Measurements from ENCODE around the gene PHF8.
A peak's percentile ranks its signal among the peaks of the same experiment; 100 is the strongest.

Gene PHF8

DNA sequence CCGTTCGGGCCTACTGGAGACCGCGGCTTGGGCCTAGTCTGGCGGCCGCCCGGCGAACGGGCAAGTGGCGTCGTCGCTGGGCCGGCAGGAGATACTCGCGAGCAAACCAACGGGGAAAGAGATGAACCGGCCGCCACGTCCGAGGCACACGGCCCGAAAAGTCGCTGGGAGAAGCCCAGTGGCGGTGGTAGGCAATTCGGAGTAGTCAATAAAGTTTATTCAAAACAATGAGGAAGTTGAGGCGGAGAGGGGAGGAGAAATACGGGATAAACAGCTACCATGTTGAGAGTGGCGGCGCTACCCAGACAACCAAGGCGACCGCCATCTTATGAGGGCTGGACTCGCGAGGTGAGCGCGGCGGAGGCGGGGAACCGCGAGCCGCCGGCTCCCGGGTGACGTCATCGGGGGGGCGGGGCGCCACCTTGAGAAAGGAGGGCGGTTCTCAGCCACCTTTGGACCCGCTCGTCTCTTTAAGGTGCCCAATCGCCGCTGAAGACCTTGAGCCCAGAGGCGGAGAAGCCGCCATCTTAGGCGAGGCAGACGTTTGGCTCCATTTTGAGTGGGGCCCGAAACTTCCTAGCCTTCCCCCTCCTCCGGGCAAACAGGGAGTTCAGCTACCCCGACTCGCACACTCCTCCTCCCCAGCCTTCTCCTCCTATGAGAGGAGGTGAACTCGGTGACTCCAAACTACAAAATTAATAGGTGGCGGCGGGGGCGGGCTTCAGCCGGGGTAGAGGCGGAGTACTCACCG, at the start of gene PHF8:
Gene PHF8, minus strand, starts transcription at position 348 of the 751 bp plus-strand sequence. CDS start 1,745 bp downstream, outside the sequence.
- peak; percentile 85 for FAIRE-seq

- FAIRE-seq: no peak
Observed at GRCh38 chrX:54093571-54093970, 49.3 kb upstream of the PHF8 start.

- FAIRE-seq: no peak
Observed at GRCh38 chrX:54093159-54093558, 48.9 kb upstream of the PHF8 start.

GRCh38 chrX:54090880-54091279, 46.6 kb upstream of the PHF8 start:
- no peak for FAIRE-seq

DNA sequence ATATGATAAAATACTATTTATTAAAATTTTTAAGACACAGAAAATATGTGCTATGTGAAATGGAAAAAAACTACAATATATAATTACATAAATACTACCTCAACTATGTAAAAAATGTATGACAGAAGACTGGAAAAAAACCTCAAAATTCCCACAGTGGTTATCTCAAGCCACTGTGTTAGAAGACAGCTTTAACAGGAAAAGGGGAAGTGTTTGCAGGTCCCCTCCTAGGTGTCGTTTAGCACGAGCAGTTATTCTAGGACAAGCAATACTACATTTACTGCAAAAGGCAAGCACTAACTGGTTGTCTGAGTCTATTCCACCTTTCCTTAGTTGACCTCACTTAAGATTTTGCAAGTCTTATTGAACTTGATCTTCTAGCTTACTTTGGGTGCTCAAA, 44.9 kb upstream of the PHF8 start:
- FAIRE-seq: no peak

DNA sequence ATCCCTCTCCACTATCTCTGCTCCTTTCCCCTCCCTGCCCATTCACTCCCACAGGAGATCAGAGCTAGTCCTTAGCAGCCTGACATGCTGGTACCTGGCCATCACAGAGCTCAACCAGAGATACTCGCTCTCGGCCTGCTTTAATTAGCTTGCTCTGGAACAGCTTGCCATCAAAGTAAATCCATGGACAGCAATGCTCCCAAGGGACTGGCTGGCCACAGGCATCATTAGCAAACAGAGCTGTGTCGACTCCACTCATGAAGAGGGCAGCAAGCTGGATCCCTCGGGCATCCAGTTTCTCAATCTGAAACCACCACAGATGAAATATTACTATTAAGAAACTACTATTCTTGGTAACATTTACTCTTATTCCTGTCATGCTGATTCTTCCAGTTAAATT, 43.4 kb upstream of the PHF8 start:
- FAIRE-seq: no peak

DNA sequence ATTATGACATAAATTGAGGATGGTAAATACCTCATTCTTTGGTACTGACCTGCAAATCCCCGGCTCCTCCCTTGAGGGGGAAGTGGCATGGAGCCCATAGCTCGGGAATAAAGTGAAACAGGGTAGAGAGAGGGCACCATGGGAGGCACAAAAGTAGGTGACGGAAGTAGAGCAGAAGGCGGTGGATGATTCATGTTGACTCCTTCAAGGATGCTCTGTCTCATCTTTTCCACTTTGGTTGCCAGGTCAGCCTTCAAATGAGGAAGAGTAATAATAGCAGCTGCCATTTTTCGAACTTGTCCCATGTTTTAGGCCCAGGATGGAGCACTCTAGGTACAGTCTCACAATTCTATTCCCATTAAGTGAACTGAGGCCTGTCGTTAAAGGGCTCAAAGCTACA, 41.4 kb upstream of the PHF8 start:
- no peak for FAIRE-seq

DNA sequence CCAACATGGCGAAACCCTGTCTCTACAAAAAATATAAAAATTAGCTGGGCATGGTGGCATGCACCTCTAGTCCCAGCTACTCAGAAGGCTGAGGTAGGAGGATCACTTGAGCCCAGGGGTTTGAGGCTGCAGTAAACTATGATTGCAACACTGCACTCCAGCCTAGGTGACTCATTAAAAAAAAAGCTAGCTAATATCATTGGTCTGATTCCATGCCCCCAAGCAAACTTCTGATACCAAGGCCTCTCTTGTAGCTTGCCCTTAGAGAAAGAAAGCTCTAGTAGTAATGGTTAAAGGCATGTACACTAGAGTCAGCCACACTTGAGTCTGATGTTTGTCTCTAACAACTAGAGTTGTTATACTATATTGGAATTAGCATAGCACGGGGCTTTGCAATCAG, 32.6 kb upstream of the PHF8 start:
- no peak for FAIRE-seq

DNA sequence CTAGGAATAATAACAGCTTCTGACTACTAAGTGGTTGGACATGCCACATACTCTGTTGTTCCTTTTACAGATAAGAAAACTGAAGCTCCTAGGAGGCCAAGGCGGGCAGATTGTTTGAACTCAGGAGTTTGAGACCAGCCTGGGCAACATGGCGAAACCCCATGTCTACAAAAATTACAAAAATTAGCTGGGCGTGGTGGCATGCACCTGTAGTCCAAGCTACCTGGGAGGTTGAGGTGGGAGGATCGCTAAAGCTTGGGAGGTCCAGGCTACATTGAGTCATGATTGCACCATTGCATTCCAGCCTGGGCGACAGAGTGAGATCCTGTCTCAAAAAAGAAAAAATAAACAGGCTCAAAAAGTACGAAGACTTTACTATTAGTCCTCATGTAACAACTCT, 30.6 kb upstream of the PHF8 start:
- FAIRE-seq: no peak

- no peak for FAIRE-seq
Observed at GRCh38 chrX:54067766-54068165, 23.5 kb upstream of the PHF8 start.

DNA sequence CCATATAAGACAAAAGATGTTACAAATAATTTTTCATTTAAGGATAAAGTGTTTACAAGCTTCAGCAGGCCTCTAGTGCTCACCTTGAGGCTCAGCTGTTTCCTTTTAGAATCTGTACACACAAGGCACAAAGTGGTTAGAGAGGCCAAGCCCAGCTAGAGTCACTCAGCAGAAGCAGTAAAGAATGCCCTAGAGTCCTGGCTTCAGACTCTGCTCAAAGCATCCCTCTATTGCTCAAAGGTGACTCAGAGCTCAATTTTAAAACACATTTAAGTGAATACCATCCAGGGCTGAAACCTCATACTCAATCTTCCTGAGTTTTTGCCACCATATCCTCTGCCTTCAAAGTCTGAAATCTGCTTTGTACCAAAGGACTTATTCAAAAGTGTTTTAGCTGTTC, 22.6 kb upstream of the PHF8 start:
- FAIRE-seq: no peak

- FAIRE-seq: no peak
Observed at GRCh38 chrX:54064564-54064963, 20.3 kb upstream of the PHF8 start.

GRCh38 chrX:54063361-54063760, 19.1 kb upstream of the PHF8 start:
- FAIRE-seq: no peak

GRCh38 chrX:54049801-54050200, 5.5 kb upstream of the PHF8 start:
- no peak for FAIRE-seq

GRCh38 chrX:54048412-54048811, 4.1 kb upstream of the PHF8 start:
- no peak for FAIRE-seq

- FAIRE-seq: no peak
Observed at GRCh38 chrX:54045563-54046228, 1.4 kb upstream of the PHF8 start.

- no peak for FAIRE-seq
Observed at GRCh38 chrX:54044877-54045338, 635 bp upstream of the PHF8 start.

DNA sequence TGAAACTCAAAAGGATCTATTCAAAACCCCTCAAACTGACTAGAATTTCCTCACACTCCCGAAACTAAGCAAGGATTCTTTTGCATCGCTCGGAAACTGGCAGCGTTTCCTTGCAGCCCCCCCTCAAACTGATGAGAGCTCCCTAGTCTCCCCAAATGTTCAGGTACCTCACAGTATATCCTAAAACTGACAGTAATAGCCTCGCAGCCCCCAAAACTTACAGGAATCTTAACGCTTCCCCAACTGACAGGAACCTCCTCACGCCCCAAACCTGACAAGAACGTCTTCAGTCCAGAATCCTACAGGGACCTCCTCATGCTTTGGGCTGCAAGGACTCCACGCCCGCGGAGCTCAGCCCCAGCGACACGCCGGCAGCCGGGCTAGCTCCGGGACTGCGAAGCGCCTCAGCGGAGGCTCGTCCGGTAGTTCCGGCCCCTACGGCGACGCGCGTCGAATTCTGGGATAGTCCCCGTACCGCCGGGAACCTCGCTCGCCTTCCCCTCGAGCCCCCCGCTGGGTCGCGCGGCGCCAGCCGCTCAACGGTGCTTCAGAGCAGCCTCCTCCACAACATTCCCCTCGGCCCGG, 640 bp downstream of the PHF8 start:
- FAIRE-seq: no peak

GRCh38 chrX:54043056-54043455, 1.2 kb downstream of the PHF8 start:
- FAIRE-seq: no peak

DNA sequence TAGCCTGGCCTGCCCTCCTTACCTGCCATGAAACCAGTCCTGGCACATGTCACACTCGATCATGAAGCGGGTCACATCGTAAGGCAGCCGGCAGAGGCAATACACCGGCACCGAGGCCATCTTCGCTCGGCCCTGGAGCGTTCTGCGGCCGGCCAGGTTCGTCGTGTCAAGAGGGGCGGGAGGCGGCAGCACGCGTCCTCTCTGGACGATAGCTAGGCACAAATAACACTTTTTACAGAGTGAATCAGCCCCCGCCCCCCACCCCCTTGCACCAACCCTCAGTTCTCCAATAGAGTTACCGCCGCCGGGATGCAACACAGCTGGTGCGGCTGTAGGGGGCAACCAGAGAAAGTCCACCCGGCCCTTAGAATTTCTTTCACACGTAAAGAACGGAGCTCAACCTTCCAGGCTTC, 1.7 kb downstream of the PHF8 start:
- FAIRE-seq: no peak

GRCh38 chrX:54030329-54030728, 13.9 kb downstream of the PHF8 start:
- no peak for FAIRE-seq

DNA sequence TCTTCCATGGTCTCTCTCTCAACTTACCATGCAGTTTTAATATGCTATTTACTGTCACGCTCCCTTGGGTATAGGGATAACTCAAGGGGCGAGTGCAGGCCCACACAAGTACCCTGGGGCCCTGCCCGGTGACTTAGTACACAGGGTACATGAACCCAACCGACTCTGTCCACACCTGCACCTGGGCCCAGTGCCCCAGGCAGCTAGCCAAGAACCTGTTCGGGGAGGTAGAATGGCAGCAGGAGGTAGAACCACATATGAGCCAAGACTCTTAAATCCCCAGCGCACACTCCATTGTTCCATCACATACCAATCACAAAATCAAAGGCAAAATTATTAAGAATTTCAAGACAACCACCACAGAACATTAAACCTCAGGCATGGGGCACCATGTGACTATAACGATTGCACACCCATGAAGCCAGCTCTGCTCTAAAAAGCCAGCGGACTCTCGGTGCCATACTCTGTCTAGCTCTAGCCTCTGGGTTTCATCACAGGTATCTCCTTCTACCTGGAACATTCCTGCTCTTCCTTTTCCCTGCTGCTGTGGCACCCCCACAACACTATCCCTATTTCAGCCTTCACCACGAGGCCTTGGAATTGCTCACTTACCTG, 14.6 kb downstream of the PHF8 start:
- no peak for FAIRE-seq

DNA sequence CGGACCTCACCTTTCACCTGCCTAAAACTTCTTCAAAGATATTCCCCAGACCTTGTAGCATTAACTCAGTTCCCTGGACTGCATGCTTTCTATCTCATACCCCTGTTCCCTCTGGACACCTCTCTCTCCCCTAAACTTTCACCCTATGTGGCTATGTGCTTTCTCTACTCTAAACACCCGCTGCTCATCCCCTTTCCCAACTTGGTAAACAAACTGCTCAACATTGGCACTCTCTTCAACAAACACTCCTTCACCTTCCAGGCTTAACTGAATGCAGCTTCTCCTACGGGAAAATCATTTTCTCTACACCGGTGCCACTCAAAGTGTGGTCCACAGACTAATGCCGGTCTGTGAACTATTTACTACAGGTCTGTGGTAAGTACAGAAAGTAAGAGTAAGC, 19.9 kb downstream of the PHF8 start:
- FAIRE-seq: no peak
